GM11168 (cell line): ENCODE measurements around the gene SERPINB4.
"Not testable (repeated sequence)": the region's sequence is repeated elsewhere in the genome, so short reads cannot be mapped to it uniquely, and the experiment has no call there.

ENCODE experiments used
- in situ Hi-C: fragments of 300-500 bp; cut with MboI; formaldehyde crosslinking; loops from one replicate; pipeline ENCODE4 v1.12.0; 2022; ENCODE audit warnings: low sequenced_read_pairs; ENCODE audit not compliant: unreplicated experiment

Gene SERPINB4

DNA sequence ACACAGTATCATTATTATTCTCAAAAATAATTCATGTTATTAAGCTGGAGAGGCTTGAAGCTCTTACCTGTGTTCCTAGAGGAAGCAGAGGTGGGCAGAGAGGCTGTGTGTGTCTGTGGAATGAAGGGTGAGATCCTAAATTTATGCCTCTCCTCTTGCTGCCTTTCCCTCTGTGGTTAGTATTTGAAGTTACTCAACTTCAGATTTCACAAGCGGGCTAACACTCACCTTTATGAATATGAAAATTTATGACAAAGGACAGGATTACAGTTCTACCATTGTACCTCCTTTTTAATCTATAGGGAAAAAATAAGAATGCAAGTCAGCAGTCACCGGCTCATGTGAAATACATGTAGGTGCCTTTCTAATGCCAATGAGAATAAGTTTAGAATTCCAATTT, at the start of gene SERPINB4:
TSS of gene SERPINB4 (minus strand) at position 115 of the 400 bp plus-strand sequence. CDS start 679 bp downstream, outside the sequence.
- in situ Hi-C loops = not testable (repeated sequence)

DNA sequence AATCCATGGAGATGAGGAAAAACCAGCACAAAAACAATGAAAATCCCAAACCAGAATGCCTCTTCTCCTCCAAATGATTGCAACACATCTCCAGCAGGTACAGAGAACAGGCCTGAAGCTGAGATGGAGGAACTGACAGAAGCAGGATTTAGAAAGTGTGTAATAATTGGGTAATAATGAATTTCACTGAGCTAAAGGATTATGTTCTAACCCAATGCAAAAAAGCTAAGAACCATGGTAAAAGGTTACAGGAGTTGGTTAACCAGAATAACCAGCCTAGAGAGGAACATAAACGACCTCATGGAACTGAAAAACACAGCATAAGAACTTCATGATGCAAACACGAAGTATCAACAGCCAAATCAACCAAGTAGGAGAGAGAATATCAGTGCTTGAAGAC, 45.0 kb upstream of the SERPINB4 start:
- in situ Hi-C loops = no loop called here

DNA sequence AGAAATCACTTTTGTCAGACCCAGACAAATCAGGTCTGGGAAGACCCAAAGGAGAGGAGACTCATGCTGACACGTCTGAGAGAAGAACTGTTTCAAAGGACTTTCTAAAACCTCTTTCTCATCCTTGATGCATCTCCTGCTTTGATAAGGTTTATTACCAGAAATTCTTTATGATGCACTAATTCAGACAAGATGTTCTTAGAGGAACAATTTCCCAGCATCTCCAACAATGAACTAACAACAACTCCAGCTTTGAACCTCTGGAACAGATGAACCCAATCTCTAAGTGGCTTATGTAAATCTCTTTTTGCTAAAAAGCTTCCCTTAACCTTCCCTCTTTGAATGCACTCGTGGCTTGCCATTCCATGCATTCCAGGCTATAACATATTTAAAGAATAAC, 42.8 kb upstream of the SERPINB4 start:
- in situ Hi-C loops = no loop called here

DNA sequence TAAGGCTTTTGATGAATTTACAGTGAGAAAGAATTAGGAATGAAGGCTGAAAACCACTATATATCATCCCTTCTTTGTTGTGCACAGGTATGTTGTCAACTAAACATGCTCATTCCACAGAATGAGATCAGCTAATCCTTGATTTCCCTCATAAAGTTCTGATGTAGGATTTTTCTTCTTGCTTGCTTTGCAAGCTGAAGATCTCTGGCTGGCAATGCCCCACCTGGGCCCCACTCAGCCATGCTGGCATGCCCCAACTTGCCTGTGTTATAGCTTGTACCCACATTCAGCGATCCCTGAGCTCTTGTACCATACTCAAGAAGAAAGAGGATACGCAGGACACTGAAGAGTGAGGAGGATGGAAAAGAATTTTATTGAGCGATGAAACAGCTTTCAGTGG, 40.7 kb upstream of the SERPINB4 start:
- in situ Hi-C loops = no loop called here

DNA sequence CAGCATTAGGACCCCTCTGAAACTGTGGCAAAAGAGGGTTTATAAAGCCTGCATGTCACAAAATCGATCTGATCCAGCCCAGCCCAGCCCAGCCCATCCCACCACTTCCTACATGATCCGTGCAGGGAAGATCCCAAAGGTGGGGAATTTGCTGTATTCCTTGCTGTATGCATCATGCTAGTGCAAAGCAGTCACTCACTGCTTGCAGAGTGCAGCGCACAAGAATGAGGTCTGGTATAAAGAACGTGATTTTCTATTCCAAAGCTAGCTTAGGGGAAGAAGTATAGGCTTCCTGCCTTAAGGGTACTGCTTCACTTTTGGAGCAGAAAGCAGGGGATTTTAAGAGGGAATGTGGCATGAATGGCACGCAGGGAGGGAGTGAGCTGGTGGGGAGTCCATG, 39.8 kb upstream of the SERPINB4 start:
- in situ Hi-C loops = no loop called here

DNA sequence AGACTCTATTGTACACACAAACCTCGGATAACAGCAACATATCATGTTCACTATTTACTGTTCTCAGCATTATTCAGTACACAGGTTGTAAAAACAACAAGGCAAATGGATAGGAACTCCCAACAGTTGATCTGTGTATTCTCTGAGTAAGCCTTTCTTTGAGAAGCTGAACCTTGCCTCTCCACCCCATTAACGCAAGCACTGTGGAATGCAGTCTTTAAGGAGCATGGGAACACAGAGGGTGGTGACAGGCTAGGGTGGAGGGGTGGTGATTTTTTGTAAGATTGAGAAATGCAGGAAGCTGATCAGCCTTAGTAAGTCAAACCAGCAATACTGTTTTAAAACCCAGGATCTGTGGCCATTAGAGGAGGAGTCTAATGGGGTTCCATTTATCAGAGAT, 39.1 kb upstream of the SERPINB4 start:
- in situ Hi-C loops = no loop called here

DNA sequence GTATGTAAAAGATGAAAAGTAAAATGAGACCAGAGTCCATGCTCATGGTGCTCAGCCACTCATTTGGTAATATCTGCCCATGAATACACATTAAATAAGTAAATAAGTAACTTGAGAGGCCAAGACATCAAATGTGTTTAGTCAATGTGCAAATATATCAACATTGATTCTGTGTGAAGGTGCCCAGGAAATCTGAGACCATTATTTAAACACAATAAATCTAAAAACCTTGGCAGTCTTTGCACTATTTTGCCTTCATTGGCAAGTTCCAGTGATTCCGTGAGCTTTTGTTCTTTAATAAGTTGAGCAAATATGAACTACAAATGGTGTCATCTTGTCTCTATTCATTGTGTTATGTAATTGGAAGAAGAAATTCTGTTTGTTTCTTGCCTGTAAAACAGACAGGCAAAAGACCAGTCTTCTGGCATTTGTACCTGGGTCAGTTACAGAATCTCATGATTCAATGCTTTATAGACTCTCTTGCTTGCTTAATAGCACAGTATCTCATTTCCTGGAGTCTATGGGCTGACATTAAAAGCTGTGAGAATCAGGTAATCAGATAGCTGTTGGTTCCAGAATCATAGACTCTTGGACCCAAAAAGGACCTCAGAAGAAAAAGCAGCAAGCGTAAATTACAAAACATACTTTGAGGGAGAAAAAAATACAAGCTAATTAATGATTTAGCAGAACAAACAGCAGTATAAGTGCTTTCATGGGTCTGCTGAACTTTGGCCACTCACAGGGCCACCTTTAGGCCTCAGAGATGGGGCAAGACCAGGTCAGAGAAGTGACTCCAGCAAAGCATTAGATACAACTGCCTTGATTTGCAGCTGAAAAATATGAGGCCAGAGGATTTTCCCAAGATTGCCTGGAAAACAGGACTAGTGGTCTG, 37.6 kb upstream of the SERPINB4 start:
- in situ Hi-C loops = no loop called here

DNA sequence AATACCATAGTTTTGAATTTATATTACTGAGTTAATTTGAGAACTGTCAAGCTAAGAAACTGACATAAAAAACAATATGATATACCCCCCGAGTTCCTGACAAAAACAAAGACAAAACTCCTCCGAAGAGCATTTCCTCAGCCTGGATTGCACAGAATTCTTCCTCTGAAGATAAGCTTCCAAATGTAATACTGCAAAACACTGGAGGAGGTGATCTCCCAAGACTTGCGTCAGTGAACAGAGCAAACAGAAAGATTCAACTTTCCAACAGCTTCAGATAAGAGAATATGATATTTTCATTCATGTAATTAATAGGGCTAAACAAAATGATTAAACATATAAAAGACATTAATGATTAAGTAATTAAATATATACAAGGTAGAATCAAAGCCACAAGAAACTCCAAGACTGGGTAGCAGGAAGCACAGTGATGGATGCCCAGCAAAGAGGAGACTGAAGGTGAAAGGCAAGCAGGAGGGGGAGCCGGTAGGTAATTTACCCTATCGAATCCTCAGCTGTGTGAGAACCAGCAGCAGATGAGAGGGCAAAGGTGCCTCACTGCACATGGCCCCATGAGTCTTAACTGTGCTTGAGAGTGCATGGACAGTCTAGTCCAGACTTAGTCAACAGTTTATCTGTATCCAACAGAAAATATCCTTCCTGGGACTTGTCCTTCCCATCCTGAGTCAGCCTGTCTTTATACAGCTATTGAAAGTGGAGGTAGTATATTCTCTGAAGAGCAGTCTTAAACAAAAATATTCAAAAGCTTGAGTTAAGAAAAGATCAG, 36.0 kb upstream of the SERPINB4 start:
- in situ Hi-C loops = no loop called here

DNA sequence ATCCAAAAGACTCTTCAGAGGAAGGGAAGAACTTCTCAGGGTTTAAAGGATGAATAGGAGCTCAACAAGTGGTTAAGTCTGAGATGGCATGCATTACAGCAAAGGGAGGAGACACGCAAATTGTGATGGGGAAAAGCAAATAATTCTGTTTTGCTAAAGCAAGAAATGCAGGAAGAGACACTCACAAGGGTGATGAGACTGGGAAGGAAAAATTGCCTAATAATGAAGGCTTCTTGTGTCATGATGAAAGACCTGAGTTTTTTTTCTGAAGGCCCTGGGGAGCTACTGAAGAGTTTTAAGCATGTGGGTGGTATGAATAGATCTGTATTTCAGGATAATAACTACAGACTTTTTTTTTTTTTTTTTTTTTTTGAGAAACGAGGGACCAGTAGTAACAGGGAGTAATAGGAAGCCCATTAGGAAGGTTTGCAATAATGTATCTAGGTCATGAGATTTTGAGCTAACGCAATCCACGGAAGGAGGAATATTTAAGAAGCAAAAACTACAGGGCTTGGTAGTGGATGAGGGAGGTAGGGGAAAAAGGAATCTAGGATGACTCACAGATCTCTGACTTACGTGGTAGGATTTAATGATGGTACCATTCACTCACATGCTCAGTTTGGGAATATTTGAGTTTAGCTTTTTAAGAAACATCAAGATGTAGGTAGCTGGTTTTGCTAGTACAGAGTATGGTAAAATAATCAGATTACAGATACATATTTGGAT, 33.6 kb upstream of the SERPINB4 start:
- in situ Hi-C loops = no loop called here

DNA sequence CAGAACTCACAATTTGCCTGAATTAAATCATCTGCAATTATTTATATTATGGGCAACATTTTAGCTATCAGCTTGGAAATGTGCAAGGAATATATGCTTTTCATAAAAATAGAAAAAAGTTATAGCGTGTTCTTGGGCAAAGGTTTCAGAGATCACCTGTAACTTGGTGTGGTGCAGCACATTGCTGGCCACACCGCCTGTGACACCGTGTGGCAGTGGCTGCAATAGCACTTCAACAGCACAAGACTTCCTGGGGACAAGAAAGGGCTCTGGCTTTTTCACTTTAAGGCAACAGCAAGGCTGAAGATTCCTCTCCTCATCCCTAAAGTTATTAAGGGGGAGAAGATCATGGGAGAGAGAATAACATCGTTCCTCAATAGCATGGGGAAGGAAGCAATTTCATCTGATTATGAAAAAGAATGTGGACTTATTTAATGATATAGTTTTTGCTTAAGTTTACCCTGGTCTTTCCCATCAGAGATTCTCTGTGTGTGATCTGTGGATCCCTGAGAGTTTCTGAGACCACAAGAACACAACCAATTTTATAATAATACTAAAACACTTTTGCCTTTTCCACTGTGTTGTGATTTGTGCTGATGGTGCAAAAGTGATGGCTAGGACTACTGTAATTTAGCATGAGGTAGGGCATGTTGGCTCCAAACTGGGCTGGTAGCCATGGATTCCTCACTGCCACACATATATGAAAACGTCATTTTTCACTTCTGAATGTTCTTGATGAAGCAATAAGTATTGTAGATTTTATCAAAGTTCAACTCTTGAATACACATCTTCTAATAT, 32.7 kb upstream of the SERPINB4 start:
- in situ Hi-C loops = no loop called here

DNA sequence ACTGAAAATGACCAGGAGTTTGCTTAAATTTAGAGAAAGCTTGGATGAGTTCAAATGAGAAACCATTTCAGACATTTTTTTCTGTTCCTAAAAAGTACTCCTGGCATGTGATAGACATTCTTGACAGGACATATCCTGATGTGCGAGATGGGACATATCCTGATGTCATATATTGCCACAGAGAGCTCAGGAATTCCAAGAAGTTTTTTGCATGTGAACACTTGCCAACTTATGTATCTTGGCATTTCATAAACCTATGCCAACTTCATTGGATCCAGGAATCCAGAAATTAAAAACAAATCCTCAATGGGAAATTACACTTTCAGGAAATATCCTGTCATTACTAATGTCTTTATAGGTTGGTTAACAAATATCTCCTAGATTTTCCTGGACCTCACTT, 20.5 kb upstream of the SERPINB4 start:
- in situ Hi-C loops = no loop called here

DNA sequence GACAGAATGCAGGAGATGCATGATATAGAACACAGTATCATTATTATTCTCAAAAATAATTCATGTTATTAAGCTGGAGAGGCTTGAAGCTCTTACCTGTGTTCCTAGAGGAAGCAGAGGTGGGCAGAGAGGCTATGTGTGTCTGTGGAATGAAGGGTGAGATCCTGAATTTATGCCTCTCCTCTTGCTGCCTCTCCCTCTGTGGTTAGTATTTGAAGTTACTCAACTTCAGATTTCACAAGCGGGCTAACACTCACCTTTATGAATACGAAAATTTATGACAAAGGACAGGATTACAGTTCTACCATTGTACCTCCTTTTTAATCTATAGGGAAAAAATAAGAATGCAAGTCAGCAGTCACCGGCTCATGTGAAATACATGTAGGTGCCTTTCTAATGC, 17.7 kb upstream of the SERPINB4 start, which contains the start of gene SERPINB3:
TSS of gene SERPINB3 (minus strand) at position 144 of the 400 bp plus-strand sequence. CDS start 677 bp downstream, outside the sequence.
- in situ Hi-C loops = not testable (repeated sequence)

DNA sequence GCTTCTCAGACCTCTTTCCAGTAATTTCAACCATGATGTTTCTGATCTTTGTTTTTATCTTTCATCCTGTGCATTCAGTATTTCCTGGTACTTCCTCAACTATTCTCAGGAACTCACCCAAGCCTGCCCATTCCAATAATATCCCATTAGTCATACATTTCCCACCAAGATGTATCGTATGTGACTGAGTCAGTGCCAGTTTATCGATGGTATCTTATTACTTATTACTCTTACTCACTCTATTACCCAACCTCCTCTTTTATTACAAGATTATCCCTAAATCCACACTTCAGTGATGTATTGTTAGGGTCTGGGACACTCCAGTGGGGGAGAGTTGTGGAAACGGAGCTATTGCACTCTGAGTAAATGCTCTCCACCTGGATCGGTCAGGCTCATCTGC, 14.9 kb upstream of the SERPINB4 start:
- in situ Hi-C loops = not testable (repeated sequence)

DNA sequence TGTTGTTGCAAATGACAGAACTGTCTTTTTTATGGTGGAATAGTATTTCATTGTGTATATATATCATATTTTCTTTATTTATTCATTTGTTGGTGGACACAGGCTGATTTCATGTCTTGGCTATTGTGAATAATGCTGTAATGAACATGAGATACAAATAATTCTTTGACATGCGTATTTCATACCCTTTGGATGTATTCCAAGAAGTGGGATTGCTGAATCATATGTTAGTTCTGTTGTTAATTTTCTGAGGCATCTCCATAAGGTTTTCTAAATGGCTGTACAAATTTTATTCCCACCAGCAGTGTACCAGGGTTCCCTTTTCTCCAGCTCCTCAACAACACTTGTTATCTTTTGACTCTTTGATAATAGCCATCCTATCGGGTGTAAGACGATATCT, 6.2 kb upstream of the SERPINB4 start:
- in situ Hi-C loops = not testable (repeated sequence)

DNA sequence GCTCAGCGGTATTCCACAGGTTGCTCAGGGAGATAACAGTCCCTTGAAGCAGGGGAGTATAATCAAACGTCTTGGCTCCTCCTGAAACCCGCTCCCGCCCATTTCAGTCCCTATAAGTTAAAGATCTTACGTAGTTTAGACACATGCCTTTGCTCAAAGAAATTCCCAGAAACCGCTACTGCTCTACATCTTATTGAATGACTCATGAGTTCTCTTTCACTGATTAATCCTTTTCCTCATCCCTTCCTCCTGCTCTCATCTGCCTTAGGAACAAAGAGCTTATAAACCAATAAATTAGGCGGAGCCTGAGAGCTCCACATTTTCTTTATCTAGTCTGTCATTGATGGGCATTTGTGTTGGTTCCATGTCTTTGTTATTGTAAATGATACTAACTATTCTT, 4.2 kb upstream of the SERPINB4 start:
- in situ Hi-C loops = no loop called here

DNA sequence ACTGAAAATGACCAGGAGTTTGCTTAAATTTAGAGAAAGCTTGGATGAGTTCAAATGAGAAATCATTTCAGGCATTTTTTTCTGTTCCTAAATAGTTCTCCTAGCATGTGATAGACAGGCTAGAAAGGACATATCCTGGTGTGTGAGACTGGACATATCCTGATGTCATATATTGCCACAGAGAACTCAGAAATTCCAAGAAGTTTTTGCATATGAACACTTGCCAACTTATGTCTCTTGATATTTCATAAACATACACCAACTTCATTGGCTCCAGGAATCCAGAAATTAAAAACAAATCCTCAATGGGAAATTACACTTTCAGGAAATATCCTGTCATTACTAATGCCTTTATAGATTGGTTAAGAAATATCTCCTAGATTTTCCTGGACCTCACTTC, 2.9 kb upstream of the SERPINB4 start:
- in situ Hi-C loops = no loop called here

DNA sequence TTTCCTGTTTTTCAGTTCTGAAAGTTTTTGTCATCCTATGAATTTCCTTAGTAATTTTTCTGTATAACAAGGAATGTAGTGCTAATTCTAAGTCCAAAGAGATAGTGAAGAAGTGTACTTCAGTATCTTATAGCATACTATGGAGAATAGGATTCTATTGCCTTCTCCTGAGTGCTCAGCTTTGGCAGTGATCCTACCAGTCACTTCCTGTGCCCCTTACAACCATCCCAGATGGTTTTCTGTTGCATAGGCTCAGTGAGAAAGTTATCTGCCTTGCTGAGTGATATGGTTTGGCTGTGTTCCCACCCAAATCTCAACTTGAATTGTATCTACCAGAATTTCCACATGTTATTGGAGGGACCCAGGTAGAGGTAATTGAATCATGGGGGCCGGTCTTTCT, 638 bp upstream of the SERPINB4 start:
- in situ Hi-C loops = not testable (repeated sequence)

DNA sequence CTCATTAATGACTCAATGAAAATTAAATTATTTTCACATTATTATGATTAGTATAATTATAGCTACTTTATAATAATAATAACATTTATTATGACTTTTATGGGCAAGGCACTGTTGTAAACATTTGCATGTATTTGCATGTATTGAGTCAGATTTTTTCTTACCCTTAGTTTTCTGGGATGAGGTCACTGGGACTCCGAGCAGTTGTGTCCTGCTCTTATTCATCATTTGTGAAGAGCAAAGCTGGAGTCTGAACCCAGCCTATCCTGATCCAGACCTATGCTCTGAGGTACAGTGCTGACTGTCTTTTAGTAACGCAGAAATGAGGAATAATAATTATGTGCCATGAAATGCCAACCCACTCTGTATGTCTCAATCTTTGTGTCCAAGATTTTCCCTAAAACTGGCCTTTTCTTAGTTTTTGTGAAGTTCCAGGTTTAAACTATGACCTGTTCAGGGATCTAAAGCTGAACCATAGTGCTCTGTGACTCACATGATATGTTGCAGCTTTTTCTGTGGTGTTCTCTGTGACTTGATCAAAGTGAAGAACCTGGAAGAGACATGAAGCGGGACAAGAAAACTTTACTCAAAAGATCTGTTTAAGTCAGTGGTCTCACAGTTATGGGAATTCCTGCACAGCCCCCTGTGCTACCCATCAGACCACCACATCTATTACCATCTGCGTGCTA, 1.2 kb downstream of the SERPINB4 start:
- in situ Hi-C loops = not testable (repeated sequence)

DNA sequence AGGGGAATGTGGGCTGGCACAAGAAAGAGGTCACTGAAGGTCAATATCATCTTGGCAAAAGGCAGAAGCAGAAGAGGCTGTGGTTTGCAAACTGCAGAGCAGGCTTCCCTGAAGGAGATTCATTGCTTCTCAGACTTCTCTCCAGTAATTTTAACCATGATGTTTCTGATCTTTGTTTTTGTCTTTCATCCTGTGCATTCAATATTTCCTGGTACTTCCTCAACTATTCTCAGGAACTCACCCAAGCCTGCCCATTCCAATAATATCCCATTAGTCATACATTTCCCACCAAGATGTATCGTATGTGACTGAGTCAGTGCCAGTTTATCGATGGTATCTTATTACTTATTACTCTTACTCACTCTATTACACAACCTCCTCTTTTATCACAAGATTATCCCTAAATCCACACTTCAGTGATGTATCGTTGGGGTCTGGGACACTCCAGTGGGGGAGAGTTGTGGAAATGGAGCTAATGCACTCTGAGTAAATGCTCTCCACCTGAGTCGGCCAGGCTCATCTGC, 2.8 kb downstream of the SERPINB4 start:
- in situ Hi-C loops = not testable (repeated sequence)
